ENCODE results near the gene RHOF.

The RHOF gene

DNA sequence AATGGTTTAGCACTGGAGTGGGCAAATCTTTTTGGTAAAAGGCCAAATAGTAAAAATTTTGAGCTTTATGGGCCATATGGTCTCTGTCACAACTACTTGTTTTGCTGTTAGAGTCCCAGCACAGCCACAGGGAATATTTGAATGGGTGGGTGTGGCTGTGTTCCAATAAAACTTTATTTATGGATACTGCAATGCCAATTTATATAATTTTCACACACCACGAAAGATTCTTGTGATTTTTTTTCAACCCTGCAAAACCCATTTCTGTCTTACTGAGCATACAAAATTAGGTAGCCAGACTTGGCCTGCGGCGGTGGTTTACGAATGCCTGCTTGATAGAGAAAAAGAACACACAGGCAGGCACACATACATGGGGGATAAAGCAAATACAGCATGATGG lies 52.6 kb downstream of the RHOF start:
- no peak for DNase-seq

DNA sequence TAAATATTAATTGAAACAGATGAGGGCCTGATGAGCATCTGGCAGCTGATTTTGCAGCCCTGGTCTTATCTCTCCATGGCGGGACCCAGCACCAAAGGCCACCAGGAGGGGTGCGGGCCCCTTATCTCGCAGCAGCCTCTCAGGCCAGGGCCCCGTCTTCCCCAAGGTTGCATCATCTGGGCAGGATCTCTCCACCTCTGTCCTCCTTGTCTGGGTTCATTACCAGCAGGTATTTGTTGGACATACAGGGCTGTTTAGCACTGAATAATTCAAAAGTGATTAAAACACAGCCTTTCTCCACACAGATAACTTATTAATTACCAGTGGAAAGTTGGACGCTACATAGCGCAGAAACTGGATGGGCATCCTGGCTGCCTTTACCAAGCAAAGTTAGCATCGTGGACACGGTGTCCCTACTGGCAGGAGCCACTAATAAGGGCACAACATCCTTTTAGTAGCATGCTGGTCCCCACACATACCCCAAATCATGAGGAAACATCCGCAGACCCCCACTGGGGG lies 55.1 kb downstream of the RHOF start:
- no peak for DNase-seq

DNA sequence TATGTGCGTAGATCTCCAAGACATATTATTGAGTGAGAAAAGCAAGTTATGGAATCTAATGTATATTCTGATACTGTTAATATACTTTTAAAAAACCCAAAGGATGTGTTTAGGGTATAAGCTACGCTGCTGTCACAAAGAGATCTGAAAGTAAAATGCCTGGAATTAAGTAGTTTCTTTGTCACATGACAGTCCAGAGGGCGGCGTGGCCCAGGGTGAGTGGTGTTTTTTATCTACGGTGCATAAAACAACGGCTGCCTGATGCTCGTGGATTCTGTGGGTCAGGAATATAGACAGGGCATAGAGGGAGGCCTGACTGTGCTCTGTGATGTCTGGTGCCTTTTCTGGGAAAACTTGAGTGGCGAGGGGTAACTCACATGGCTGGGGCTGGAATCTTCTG lies 59.6 kb downstream of the RHOF start:
- DNase-seq, result no peak

DNA sequence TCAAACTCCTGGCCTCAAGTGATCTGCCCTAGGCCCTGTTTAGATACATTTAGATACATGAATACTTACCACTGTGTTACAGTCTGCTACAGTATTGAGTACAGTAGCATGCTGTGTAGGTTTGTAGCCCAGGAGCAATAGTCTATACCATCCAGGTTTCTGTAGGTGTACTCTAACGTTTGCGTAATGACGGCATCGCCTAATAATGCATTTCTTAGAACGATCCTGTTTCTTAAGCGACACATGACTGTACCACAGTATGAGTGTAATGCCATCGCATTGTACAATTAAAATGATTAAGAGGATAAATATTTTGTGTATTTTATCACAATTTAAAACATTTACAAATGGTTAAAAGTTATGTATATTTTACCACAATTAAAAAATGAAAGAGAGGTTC lies 62.0 kb downstream of the RHOF start:
- DNase-seq, result no peak

DNA sequence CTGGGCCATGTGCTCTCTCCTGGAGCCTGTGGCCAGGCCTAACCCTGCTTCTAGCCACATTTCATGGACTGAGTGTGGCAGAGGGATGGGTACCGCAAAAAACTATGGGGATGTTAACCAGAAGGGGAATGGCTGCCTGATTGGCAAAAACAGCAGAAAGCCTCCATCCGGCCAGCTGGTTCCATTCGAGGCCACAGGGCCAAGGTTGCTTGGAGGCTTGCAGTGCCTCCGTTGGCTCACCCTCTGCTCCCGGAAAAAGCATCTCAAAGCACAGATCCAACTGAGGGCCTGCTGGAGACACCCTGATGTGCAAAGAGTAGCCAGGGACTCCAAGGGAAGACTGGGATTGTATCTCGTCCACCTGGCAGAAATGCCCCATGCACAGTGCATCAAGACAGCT lies 64.5 kb downstream of the RHOF start:
- DNase-seq, result no peak
